HEK293 (cell line): ENCODE results near the gene FIGNL1.

Source experiments
- ZNF184 ChIP-seq: fragments of 450-650 bp; IDR thresholded peaks from 2 replicates; pipeline ENCODE4 v1.5.1; 2018; ENCODE audit warnings: missing biosample characterization, mild to moderate bottlenecking, missing genetic modification characterization
- ZNF24 ChIP-seq: fragments of 450-650 bp; formaldehyde crosslinking; IDR thresholded peaks from 2 replicates; pipeline ENCODE4 v1.5.1; 2016; ENCODE audit warnings: missing biosample characterization, missing genetic modification characterization
- ZNF548 ChIP-seq: fragments of 450-650 bp; formaldehyde crosslinking; IDR thresholded peaks from 2 replicates; pipeline ENCODE4 v1.5.1; 2016; ENCODE audit warnings: missing biosample characterization, missing genetic modification characterization
- TF ChIP-seq, protein P1 (sequence below): fragments of 450-650 bp; formaldehyde crosslinking; IDR thresholded peaks from 2 replicates; pipeline ENCODE4 v1.5.1; 2016; ENCODE audit warnings: missing biosample characterization, missing genetic modification characterization

DNA sequence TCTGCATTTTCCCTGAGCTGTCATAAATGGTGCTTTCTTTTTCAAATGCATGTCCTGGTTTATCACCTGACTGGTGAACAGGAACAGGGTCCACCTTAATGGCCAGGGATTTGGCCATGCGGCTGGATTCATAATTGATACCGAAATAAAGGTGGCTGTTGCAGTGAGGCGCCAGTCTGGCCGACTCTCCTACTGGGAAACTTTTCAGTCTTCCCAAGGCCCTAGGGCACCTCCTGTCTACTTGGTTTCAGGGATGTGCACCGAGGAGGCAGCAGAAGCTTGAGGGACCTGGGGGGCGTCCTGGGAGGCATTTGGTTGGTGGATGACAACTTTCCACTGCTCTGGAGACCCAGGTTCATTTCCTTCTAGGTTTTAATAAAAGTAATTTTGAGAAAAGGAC, 46.4 kb upstream of the FIGNL1 start:
- TF ChIP-seq ZNF184 (tag by site-specific recombination) (no peak), ZNF24 (tag by site-specific recombination) (no peak), ZNF548 (tag by site-specific recombination) (no peak)
- TF ChIP-seq, protein P1, sequence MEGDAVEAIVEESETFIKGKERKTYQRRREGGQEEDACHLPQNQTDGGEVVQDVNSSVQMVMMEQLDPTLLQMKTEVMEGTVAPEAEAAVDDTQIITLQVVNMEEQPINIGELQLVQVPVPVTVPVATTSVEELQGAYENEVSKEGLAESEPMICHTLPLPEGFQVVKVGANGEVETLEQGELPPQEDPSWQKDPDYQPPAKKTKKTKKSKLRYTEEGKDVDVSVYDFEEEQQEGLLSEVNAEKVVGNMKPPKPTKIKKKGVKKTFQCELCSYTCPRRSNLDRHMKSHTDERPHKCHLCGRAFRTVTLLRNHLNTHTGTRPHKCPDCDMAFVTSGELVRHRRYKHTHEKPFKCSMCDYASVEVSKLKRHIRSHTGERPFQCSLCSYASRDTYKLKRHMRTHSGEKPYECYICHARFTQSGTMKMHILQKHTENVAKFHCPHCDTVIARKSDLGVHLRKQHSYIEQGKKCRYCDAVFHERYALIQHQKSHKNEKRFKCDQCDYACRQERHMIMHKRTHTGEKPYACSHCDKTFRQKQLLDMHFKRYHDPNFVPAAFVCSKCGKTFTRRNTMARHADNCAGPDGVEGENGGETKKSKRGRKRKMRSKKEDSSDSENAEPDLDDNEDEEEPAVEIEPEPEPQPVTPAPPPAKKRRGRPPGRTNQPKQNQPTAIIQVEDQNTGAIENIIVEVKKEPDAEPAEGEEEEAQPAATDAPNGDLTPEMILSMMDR (tag by site-specific recombination): no peak
